Right lobe of liver (tissue), 6 donors: Measurements from ENCODE around the gene SLC25A26. TPM values are rescaled to one million over a fixed set of nuclear protein-coding genes. Genes with fewer than 3 reads are reported as not detected.

Experiments used
- ATAC-seq, 4 donors: fragments of 200-7000 bp; cut with Tn5 transposase; one replicate each; pipeline ENCODE4 v1.9.1; 2020; ENCODE audit warnings: mild to moderate bottlenecking in 4 of 4, moderate library complexity in 4 of 4
- DNase-seq, 3 donors: peaks; one replicate each; pipeline ENCODE4 v3.0.0-alpha.2; 2020
- H3K27ac ChIP-seq, 3 donors: fragments of 200-600 bp; one replicate each; pipeline ENCODE4 v1.8.0; 2022
- H3K27me3 ChIP-seq, 2 donors: fragments of 200-600 bp; one replicate each; pipeline ENCODE4 v1.8.0; 2022
- H3K36me3 ChIP-seq, 4 donors: fragments of 200-600 bp; sonication (generic) in 1 of 4; one replicate each; pipeline versions ENCODE4 v1.5.1 to v1.8.0; 2017 to 2022; ENCODE audit warnings: control low read depth in 1 of 4
- H3K4me1 ChIP-seq, 4 donors: fragments of 200-600 bp; sonication (generic) in 1 of 4; one replicate each; pipeline versions ENCODE4 v1.5.1 to v1.8.0; 2017 to 2022; ENCODE audit warnings: control low read depth in 1 of 4
- H3K4me3 ChIP-seq, 3 donors: fragments of 200-600 bp; one replicate each; pipeline ENCODE4 v1.8.0; 2022
- H3K9me3 ChIP-seq, 4 donors: fragments of 200-600 bp; sonication (generic) in 1 of 4; one replicate each; pipeline versions ENCODE4 v1.5.1 to v1.8.0; 2017 to 2022; ENCODE audit warnings: control low read depth in 1 of 4
- POLR2A ChIP-seq: fragments of 450-650 bp; IDR thresholded peaks from one replicate; pipeline ENCODE4 v1.6.1; 2017; ENCODE audit warnings: antibody characterized with exemption, mild to moderate bottlenecking
- WGBS: methylation state at CpG from one replicate; pipeline ENCODE4 v1.1.6; 2018; ENCODE audit warnings: low coverage, low lambda C conversion rate; ENCODE audit not compliant: insufficient coverage; ENCODE audit errors: missing lambda C conversion rate; 5-methylcytosine and 5-hydroxymethylcytosine counted together
- intact Hi-C, 2 donors: fragments of 100-400 bp; cut with DNase I; formaldehyde crosslinking; loops; one replicate each; pipeline versions ENCODE4 v1.11.2 to v1.14.1; 2022
- total RNA-seq, 6 experiments: library from RNA; depleted of rRNA in 2 of 6; stranded (reverse); fragments of >200 nt in 2 of 6; fragmentation: NEBNext Ultra II Directional in 3 of 6; extraction: Animal tissue kit (Norgen Biotek cat#: 25700) in 3 of 6; gene quantifications; one replicate each; pipeline versions ENCODE4 v1.1.0 to v1.2.4, GENCODE V29; 2016 to 2023
- TF ChIP-seq, protein P1 (sequence below), 4 donors: fragments of 200-600 bp in 3 of 4; fragments of 450-650 bp in 1 of 4; IDR thresholded peaks; one replicate each; pipeline versions ENCODE4 v1.5.1 to v1.8.0; 2016 to 2022; ENCODE audit warnings: antibody characterized with exemption in 4 of 4, mild to moderate bottlenecking in 2 of 4
- donor health status: DM: no; HTN: yes; CAD: no.
- donor health status: DM: no; HTN: no; CAD: no.
- donor health status: DM: no; HTN: no; CAD: no.
- donor health status: DM: no; HTN: yes; CAD: no.
- donor health status: DM: no; HTN: yes; CAD: no.

The SLC25A26 gene
- total RNA-seq, 6 experiments from 2014 or later: 11.2 to 17.4 (median 12.8) TPM

DNA sequence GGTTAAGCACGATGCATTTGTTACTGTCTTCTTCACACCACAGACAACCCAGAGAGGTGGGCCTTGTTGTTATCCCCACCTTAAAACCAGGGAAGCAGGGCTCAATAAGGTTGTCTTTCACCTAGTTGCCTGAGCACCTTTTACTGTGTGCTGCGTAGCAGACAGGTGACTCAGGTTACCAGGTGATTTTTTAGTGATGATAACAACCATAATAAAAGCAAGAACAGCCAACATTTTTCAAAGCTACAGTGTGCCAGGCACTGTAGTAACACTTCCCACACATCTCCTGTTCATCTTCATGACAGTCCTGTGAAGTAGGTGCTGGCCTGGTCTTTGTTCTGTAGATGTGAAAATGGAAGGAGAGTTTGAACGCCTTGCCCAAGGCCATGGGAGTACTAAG lies 132.2 kb downstream of the SLC25A26 start:
- no peak for ATAC-seq
- Histone ChIP-seq H3K36me3 (no peaks in the 10 kb centered on the region), H3K4me3 (no peak overlapping the region), H3K4me1 (no peaks in the 10 kb centered on the region), H3K9me3 (no peaks in the 10 kb centered on the region), H3K27ac (no peak overlapping the region), H3K27me3 (no peaks in the 10 kb centered on the region)
- no peak for DNase-seq
- TF ChIP-seq POLR2A: no peak
- TF ChIP-seq, protein P1, sequence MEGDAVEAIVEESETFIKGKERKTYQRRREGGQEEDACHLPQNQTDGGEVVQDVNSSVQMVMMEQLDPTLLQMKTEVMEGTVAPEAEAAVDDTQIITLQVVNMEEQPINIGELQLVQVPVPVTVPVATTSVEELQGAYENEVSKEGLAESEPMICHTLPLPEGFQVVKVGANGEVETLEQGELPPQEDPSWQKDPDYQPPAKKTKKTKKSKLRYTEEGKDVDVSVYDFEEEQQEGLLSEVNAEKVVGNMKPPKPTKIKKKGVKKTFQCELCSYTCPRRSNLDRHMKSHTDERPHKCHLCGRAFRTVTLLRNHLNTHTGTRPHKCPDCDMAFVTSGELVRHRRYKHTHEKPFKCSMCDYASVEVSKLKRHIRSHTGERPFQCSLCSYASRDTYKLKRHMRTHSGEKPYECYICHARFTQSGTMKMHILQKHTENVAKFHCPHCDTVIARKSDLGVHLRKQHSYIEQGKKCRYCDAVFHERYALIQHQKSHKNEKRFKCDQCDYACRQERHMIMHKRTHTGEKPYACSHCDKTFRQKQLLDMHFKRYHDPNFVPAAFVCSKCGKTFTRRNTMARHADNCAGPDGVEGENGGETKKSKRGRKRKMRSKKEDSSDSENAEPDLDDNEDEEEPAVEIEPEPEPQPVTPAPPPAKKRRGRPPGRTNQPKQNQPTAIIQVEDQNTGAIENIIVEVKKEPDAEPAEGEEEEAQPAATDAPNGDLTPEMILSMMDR (IDR thresholded peaks at IDR 0.05): no peak
- intact Hi-C loops: no loop called here
- 92% methylated on average over 2 of the region's 3 CpGs for WGBS

DNA sequence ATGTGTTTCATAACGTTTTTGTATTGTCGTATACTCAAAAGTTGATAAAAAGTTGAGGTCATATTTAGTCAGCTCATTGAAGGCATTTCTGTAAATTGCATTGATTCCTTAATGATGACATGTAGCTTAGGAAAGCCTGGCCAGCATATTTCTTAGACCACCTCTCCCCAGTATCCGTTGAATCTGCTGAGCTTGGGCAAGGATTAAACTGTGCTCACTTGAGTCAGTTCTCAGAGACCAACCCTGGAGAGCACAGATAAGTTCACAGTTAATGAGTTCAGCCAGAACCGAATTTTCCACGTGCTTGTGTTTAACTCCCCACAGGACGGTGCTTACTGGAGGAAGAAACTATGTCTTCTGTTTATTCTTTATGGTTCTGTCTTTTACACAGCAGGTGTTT lies 132.7 kb downstream of the SLC25A26 start:
- TF ChIP-seq, protein P1 (IDR thresholded peaks at IDR 0.05): no peak
- no peak for TF ChIP-seq POLR2A
- ATAC-seq (no peak), DNase-seq (no peak)
- intact Hi-C loops: no loop called here
- H3K4me3 ChIP-seq: no peak overlapping the region
- no peaks in the 10 kb centered on the region for H3K27me3 ChIP-seq
- no peaks in the 10 kb centered on the region for H3K9me3 ChIP-seq
- H3K4me1 ChIP-seq: no peaks in the 10 kb centered on the region
- WGBS: 82% methylated on average over 4 of the region's 6 CpGs
- no peaks in the 10 kb centered on the region for H3K36me3 ChIP-seq
- H3K27ac ChIP-seq: no peak overlapping the region

DNA sequence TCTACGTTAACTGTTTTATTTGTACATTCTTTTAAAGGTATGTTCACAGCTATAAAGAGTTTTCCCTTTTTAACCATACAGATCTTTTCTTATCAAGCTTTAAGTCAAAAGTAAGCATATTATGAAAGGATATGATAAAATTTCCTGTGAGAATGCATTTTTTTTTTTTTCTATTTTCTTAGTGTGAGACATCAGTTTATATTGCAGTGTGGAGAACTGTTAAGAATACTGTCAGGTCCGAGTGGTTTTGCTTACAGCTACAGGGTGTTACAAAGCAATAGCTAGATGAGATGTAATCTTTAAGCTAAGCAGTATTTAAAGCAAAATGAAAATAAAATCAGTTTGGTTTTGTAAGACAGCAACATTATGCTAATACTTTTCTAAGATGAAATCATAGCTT lies 133.2 kb downstream of the SLC25A26 start:
- ATAC-seq: peak in 1 of 4 donors; percentile 16
- no peaks in the 10 kb centered on the region for H3K4me1 ChIP-seq
- H3K9me3 ChIP-seq: no peaks in the 10 kb centered on the region
- WGBS: 84% methylated on average over 2 of the region's 2 CpGs
- no peak for DNase-seq
- no peaks in the 10 kb centered on the region for H3K36me3 ChIP-seq
- no peak overlapping the region for H3K27ac ChIP-seq
- no peak for TF ChIP-seq POLR2A
- H3K4me3 ChIP-seq: no peak overlapping the region
- intact Hi-C loops: no loop called here
- no peaks in the 10 kb centered on the region for H3K27me3 ChIP-seq

DNA sequence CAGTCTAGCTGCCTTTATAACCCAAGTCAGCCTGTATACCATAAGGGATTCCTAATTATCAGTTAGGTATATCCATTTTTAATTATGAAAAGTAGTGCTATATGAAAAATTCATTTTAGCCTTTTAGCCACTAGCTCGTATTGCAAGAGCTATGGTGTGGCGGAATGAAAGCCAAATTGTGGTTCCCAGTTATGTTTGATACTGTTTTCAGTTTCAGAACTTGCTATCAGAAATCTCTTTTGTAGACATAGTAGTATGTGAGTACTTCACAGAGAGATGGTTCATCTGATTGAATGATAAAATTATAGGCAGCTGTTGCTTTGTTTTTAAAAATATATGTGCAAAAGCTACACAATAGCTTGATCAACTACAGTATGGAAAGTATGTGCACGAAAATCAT lies 134.6 kb downstream of the SLC25A26 start:
- no peak for ATAC-seq
- Histone ChIP-seq H3K4me3 (no peak overlapping the region), H3K27ac (no peak overlapping the region), H3K36me3 (no peaks in the 10 kb centered on the region), H3K27me3 (no peaks in the 10 kb centered on the region), H3K9me3 (no peaks in the 10 kb centered on the region), H3K4me1 (no peaks in the 10 kb centered on the region)
- TF ChIP-seq, protein P1 (IDR thresholded peaks at IDR 0.05): no peak
- no peak for TF ChIP-seq POLR2A
- 94% methylated on average over 3 of the region's 3 CpGs for WGBS
- intact Hi-C loops: no loop called here
- DNase-seq: no peak

DNA sequence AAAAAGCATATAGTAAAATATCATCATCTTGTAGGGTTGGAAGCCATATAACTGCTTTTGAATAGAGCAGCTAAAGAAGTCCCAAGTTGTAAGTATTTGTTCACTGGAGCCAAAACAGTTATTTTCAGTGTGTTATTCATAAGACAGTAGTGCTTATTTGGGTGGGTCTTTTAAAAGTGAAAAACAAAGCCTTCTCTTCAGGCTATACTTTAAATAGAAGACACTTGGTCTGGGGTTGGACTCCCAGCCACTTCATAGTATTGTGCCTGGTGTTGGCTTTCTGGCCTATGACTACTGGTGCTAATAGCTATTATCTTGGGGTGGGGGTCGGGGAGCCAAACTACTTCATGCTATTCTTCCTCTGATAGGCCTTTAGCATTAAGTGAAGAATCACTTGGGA lies 135.2 kb downstream of the SLC25A26 start:
- Histone ChIP-seq H3K36me3 (no peaks in the 10 kb centered on the region), H3K4me1 (no peaks in the 10 kb centered on the region), H3K27me3 (no peaks in the 10 kb centered on the region), H3K9me3 (no peaks in the 10 kb centered on the region), H3K4me3 (no peak overlapping the region), H3K27ac (no peak overlapping the region)
- no peak for DNase-seq
- whole genome bisulfite sequencing: 93% methylated on average over 1 of the region's 1 CpG
- no peak for ATAC-seq
- TF ChIP-seq POLR2A: no peak
- TF ChIP-seq, protein P1 (IDR thresholded peaks at IDR 0.05): no peak
- intact Hi-C loops: no loop called here
